OCI-LY1 (cell line): ENCODE results near the gene ZNF619.

Experiments
- H2AFZ ChIP-seq: fragments of 200-600 bp; sonication (generic), shearing (Covaris generic); 2 replicates; pipeline ENCODE4 v1.6.0; 2014; ENCODE audit warnings: antibody characterized with exemption, mild to moderate bottlenecking, low read length
- H3F3A ChIP-seq: fragments of 200-600 bp; sonication (generic), shearing (Covaris generic); 2 replicates; pipeline ENCODE4 v1.6.0; 2014; ENCODE audit warnings: mild to moderate bottlenecking, antibody characterized with exemption, low read length, moderate library complexity; ENCODE audit not compliant: insufficient read depth
- H3K27ac ChIP-seq: fragments of 200-600 bp; sonication (generic); 2 replicates; pipeline ENCODE4 v1.5.1; 2014; ENCODE audit warnings: low read length, mixed run types, mild to moderate bottlenecking, low read depth; ENCODE audit not compliant: poor library complexity, severe bottlenecking
- H3K27me3 ChIP-seq: fragments of 200-600 bp; sonication (generic); 2 replicates; pipeline ENCODE4 v1.6.0; 2014; ENCODE audit warnings: antibody characterized with exemption, mild to moderate bottlenecking, low read length, moderate library complexity; ENCODE audit not compliant: insufficient read depth
- H3K36me3 ChIP-seq: fragments of 200-600 bp; sonication (generic); 2 replicates; pipeline ENCODE4 v1.6.1; 2014; ENCODE audit warnings: mild to moderate bottlenecking, antibody characterized with exemption, low read length, moderate library complexity, mixed read lengths; ENCODE audit not compliant: insufficient read depth
- H3K4me1 ChIP-seq: fragments of 200-600 bp; sonication (generic); 2 replicates; pipeline ENCODE4 v1.5.1; 2014; ENCODE audit warnings: mild to moderate bottlenecking, low read length, moderate library complexity; ENCODE audit not compliant: insufficient read depth, severe bottlenecking
- H3K4me2 ChIP-seq: fragments of 200-600 bp; sonication (generic), shearing (Covaris generic); 2 replicates; pipeline ENCODE4 v1.6.1; 2014; ENCODE audit warnings: low read length
- H3K4me3 ChIP-seq: fragments of 200-600 bp; sonication (generic); 2 replicates; pipeline ENCODE4 v1.5.1; 2014; ENCODE audit warnings: low read length, low read depth, mild to moderate bottlenecking, mixed read lengths; ENCODE audit not compliant: poor library complexity, severe bottlenecking
- H3K79me2 ChIP-seq: fragments of 200-600 bp; shearing (Covaris generic); 2 replicates; pipeline ENCODE4 v1.6.1; 2016; ENCODE audit warnings: mixed run types, low read length, mixed read lengths; ENCODE audit not compliant: insufficient read depth
- H3K9ac ChIP-seq: fragments of 200-600 bp; sonication (generic), shearing (Covaris generic); 2 replicates; pipeline ENCODE4 v1.6.1; 2014; ENCODE audit warnings: mild to moderate bottlenecking, low read length, mixed read lengths
- H3K9me2 ChIP-seq: fragments of 200-600 bp; sonication (generic), shearing (Covaris generic); 2 replicates; pipeline ENCODE4 v1.6.1; 2014; ENCODE audit warnings: low read depth, mild to moderate bottlenecking, low read length, mixed read lengths
- H3K9me3 ChIP-seq: fragments of 200-600 bp; shearing (Covaris generic); 2 replicates; pipeline ENCODE4 v1.6.1; 2014; ENCODE audit warnings: low read length, mixed read lengths
- H4K20me1 ChIP-seq: fragments of 200-600 bp; sonication (generic), shearing (Covaris generic); 2 replicates; pipeline ENCODE4 v1.6.0; 2016; ENCODE audit warnings: mild to moderate bottlenecking, low read length; ENCODE audit not compliant: insufficient read depth
- EZH2 ChIP-seq: fragments of 200-600 bp; sonication (generic), shearing (Covaris generic); IDR thresholded peaks from 2 replicates; pipeline ENCODE4 v1.8.0; 2017; ENCODE audit warnings: borderline replicate concordance, mixed run types, mild to moderate bottlenecking, antibody characterized with exemption, low read length, moderate library complexity, mixed read lengths
- TF ChIP-seq, protein P1 (sequence below): fragments of 200-600 bp; sonication (generic), shearing (Covaris generic); IDR thresholded peaks from 2 replicates; pipeline ENCODE4 v1.5.1; 2017; ENCODE audit warnings: mild to moderate bottlenecking, antibody characterized with exemption, low read length, moderate library complexity, mixed read lengths

The ZNF619 gene

DNA sequence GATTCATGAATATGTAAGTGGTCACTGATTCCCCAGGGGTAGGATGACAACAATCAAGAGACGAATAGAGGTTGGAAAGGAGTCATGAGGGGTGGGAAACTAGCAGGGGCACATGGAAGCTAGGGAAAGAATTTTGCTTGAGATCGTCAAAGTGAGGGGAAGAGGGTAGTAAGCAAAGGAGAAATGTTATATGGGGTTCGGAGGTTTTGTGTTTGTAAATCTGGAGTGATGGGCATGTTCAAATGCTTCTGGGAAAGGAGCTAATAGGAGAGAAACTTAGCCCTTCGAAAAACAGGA lies 11.9 kb upstream of the ZNF619 start:
- no peak overlapping the region for H3K9ac ChIP-seq
- H3K79me2 ChIP-seq = no peaks in the 10 kb centered on the region
- no peaks in the 10 kb centered on the region for H3K9me3 ChIP-seq
- H2AFZ ChIP-seq = no peak overlapping the region
- peaks cover 65% of the 10 kb centered on the region for H3K36me3 ChIP-seq
- H3K4me3 ChIP-seq = no peak overlapping the region
- H3K9me2 ChIP-seq = no peaks in the 10 kb centered on the region
- H3K27ac ChIP-seq = no peak overlapping the region
- H3K27me3 ChIP-seq = no peaks in the 10 kb centered on the region
- H3K4me1 ChIP-seq = peaks cover under 1% of the 10 kb centered on the region
- H4K20me1 ChIP-seq = no peaks in the 10 kb centered on the region
- H3F3A ChIP-seq = peaks cover 15% of the 10 kb centered on the region
- no peak overlapping the region for H3K4me2 ChIP-seq
- TF ChIP-seq, protein P1, sequence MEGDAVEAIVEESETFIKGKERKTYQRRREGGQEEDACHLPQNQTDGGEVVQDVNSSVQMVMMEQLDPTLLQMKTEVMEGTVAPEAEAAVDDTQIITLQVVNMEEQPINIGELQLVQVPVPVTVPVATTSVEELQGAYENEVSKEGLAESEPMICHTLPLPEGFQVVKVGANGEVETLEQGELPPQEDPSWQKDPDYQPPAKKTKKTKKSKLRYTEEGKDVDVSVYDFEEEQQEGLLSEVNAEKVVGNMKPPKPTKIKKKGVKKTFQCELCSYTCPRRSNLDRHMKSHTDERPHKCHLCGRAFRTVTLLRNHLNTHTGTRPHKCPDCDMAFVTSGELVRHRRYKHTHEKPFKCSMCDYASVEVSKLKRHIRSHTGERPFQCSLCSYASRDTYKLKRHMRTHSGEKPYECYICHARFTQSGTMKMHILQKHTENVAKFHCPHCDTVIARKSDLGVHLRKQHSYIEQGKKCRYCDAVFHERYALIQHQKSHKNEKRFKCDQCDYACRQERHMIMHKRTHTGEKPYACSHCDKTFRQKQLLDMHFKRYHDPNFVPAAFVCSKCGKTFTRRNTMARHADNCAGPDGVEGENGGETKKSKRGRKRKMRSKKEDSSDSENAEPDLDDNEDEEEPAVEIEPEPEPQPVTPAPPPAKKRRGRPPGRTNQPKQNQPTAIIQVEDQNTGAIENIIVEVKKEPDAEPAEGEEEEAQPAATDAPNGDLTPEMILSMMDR = no peak
- TF ChIP-seq EZH2 = no peak

DNA sequence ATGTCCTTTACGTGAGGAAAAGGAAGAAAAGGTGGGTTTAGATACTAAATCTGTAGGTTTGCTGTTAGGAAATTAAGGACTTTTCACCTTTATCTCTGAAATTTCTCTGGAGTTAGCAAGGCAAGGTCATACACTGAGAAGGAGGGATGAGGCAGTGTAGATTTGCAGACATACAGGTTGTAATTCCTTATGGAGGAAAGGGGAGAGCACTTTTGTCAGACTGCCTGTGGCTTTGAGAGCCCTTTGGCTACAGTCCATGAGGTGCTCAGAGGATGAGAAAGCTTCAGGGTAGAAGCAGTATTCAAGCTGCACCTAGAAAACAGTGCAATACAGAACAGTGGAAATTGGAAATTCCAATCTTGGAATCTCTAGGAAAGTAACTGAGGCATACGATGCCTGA lies 11.5 kb upstream of the ZNF619 start:
- Histone ChIP-seq H3K9me3 (no peaks in the 10 kb centered on the region), H3K4me2 (no peak overlapping the region), H3K9me2 (no peaks in the 10 kb centered on the region), H3K27me3 (no peaks in the 10 kb centered on the region), H3F3A (peaks cover 15% of the 10 kb centered on the region), H3K9ac (no peak overlapping the region), H3K79me2 (no peaks in the 10 kb centered on the region), H3K36me3 (peaks cover 61% of the 10 kb centered on the region), H2AFZ (no peak overlapping the region), H3K4me1 (no peaks in the 10 kb centered on the region), H3K27ac (no peak overlapping the region), H4K20me1 (no peaks in the 10 kb centered on the region), H3K4me3 (no peak overlapping the region)
- TF ChIP-seq, protein P1 = no peak
- TF ChIP-seq EZH2 = no peak

DNA sequence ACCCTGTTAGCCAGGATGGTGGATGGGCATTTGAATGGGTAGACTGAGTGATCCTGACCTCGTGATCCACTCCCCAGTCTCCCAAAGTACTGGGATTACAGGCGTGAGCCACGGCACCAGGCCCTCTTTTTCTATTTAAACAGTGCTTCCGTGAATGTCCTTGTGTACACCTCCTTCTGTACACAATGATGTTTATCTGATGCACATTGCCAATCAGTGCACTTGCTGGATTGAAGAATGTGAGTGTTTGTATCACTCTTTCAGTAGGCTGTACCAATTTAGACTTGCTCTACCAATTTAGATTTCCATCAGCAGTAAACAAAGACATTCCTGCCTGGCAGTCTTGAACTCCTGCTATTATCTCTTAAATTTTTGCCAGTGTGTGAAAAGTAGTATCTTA lies 8.9 kb upstream of the ZNF619 start:
- no peak overlapping the region for H3K27ac ChIP-seq
- H3K79me2 ChIP-seq = no peaks in the 10 kb centered on the region
- H3K4me3 ChIP-seq = no peak overlapping the region
- H2AFZ ChIP-seq = no peak overlapping the region
- peaks cover 15% of the 10 kb centered on the region for H3F3A ChIP-seq
- H3K9ac ChIP-seq = no peak overlapping the region
- no peak for TF ChIP-seq EZH2
- TF ChIP-seq, protein P1 = no peak
- no peaks in the 10 kb centered on the region for H3K4me1 ChIP-seq
- no peaks in the 10 kb centered on the region for H3K9me2 ChIP-seq
- H3K36me3 ChIP-seq = peaks cover 35% of the 10 kb centered on the region
- H4K20me1 ChIP-seq = no peaks in the 10 kb centered on the region
- no peaks in the 10 kb centered on the region for H3K27me3 ChIP-seq
- no peaks in the 10 kb centered on the region for H3K9me3 ChIP-seq
- H3K4me2 ChIP-seq = no peak overlapping the region
